Mucosa of gallbladder (tissue), 1 donor: ENCODE measurements around the gene HS3ST1. TPM values are rescaled to one million over a fixed set of nuclear protein-coding genes. Genes with fewer than 3 reads are reported as not detected.

Source experiments
- DNase-seq: peaks from one replicate; pipeline ENCODE4 v3.0.0-alpha.2; 2020; ENCODE audit warnings: low spot score
- total RNA-seq: library from RNA; stranded (reverse); gene quantifications from one replicate; pipeline ENCODE4 v1.2.1, GENCODE V29; 2021
- donor health status: DM: no; HTN: no; CAD: no.

HS3ST1 gene
- total RNA-seq: 41.1 TPM

DNA sequence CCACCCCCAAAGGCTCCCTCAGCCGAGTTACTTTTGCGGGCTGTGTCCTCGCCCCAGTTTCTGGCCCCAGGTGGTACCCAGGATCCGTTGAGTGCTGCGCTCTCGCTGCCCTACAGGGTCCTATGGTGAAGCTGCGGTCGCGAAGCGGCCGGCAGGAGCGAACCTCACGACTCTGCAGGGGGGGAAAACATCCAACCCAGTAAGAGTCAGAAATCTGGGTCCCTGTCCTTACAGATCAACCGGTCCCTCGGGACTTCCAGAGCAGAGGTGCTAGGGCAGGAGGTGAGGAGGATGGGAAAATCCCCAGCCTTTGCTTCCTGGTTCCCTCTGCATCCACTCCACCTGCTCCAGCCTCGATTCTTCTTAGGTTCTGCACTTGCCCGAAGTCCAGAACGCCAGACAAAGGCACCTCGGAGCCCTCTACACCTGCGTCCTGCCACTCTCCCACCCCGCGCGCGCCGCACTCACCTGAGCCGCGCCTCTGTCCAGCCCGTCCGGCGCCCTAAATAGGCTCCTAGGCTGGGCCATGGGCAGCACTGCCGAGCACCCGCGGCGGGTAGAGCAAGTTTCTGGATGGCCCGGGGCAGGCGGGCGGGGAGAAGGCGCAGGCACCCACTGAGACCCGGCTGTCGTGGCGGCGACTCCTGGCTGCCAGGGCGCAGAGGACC, at the start of gene HS3ST1:
TSS of gene HS3ST1 (minus strand) at position 664 of the 668 bp plus-strand sequence. CDS start 28,889 bp downstream, outside the sequence.
- DNase-seq: no peak

- DNase-seq: no peak
These were observed 47.2 kb upstream of the HS3ST1 start for GRCh38 chr4:11475871-11476270.

DNA sequence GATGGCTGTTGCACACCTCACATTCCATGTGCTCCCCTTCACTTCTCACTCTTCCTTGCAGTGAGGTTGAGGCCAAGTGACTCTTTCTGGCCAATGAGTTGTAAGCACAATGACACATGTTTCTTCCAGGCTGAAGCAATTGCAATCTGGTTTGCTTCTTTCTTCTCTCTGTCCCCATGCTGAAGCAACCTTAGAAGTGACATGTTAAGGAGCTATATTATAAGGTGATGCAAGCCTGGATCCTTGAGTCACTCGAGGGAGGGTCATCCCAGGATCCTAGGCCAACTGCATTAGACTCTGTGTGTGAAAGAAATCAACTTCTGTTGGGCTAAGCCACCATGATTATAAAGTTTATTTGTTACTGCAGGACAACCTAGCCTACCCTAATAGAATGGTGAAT, 45.5 kb upstream of the HS3ST1 start:
- DNase-seq: no peak

DNA sequence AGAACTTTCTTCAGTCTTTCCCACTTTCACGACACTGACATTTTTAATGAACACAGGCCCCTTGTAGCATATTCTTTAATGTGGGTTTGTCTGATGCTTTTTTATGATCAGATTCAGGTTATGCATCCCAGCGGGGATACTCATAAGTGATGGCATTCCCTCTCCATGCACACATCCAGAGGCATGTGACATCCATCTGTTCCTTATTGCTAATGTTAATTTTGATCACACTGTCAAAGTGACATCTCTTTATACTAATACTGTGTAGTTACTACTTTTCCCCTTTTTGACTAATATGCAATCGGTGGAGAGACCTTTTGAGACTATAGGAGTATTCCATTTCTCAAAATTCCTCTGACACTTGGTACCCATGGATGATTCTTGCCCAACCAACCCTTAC, 43.8 kb upstream of the HS3ST1 start:
- DNase-seq: no peak

DNA sequence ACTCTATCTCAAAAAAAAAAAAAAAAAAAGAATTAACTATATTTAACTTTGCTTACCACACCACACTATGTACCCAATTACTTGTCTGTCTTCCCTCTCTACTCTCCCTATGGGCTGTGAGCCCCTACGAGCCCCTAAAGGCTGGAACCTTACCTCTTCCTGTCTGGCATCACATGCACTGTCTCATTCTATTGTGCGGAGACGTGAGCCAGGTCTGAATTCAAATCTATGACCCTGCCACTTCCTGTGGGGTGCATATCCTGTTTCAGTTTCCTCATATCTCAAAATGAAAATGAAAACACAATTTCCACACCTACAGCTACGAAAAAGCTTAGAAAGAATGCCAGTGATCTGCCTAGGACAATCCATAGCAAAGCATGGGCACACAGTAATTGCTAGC, 42.9 kb upstream of the HS3ST1 start:
- DNase-seq: peak; percentile 34

DNA sequence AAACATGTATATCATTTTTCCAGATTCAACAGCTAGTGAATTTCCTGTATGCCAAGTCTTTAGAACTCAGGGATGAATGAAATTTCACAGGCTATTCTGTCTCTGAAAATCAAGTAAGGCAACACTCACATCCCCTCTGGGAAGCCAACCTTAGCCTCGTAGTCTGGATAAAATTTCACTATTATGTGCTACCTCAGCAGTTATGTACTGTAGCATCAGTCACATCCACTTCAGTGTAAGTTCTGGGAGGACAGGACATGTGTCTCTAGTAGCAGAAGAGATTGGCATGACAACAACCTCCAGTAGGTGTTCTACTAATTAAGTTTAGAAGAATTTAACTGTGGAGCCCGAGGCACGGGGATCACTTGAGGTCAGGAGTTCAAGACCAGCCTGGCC, 42.4 kb upstream of the HS3ST1 start:
- DNase-seq: no peak

DNA sequence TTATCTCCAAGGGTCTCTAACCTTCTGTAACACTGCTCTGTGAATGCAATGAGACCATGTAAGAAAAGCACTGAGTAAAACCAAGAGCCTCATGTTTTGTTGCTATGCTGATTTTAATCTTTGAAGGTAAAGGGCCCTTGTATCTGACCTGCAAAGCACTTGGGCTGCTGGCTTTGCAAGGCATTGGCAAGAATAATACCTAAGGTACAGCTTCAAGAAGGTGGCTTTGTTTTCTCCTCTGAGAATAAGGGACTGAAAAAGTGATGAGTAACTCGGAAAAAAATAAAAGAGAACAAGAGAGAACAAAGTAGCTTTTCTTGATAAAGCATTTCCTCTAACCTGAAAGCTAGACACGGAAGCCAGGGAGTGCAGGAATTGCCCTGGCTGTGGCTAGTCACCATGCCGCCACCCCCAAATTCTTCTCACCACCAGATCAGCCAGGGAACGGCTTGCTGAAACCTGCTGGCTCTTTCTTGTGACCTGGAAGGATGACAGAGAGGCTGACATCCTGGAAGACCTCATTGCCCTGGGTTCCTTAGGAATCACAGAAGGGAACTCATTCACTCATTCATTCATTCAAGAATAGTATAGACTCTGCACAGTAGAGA, 41.8 kb upstream of the HS3ST1 start:
- DNase-seq: no peak

DNA sequence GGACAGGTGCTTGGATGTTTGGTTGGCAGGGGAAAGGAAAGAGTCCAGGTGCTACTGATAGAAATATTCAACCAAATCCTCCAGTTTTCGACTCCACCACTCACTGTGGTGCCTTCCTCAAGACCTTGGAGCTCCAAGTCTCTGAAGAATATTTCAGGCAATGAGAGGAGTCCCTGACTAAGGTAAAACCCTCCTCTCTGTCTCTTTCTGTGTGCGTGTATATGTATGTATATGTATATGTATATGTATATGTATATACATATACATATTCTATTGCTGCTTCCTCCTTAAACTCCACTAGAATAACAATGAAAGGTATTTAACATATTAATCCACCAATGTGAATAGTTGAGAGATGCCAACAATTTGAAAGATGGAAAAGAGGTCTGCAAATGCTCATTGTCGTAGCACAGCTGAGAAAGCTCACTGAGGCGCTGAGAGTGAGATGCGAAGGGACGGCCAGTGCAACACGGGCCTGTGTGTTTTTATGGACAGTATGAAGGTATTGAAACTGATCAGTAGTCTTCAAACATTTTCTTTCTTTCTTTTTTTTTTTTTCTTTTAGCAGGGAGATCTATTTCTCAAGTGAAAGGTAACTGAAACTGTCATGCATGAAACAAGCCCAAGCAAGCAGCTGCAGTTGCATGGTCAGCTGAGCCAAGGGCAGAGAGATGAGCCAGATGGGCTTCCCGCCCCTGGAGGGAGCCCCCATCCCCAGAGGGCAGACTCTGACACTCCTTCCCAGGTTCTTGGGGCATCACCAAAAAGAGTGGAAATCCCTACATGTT, 41.1 kb upstream of the HS3ST1 start:
- no peak for DNase-seq

- DNase-seq: no peak
These were observed 40.2 kb upstream of the HS3ST1 start for GRCh38 chr4:11468901-11469300.

- DNase-seq: no peak
These were observed 39.2 kb upstream of the HS3ST1 start for GRCh38 chr4:11467931-11468330.

- DNase-seq: no peak
These were observed 35.0 kb upstream of the HS3ST1 start for GRCh38 chr4:11463707-11464106.

GRCh38 chr4:11456401-11456800, 27.7 kb upstream of the HS3ST1 start:
- DNase-seq: no peak

DNA sequence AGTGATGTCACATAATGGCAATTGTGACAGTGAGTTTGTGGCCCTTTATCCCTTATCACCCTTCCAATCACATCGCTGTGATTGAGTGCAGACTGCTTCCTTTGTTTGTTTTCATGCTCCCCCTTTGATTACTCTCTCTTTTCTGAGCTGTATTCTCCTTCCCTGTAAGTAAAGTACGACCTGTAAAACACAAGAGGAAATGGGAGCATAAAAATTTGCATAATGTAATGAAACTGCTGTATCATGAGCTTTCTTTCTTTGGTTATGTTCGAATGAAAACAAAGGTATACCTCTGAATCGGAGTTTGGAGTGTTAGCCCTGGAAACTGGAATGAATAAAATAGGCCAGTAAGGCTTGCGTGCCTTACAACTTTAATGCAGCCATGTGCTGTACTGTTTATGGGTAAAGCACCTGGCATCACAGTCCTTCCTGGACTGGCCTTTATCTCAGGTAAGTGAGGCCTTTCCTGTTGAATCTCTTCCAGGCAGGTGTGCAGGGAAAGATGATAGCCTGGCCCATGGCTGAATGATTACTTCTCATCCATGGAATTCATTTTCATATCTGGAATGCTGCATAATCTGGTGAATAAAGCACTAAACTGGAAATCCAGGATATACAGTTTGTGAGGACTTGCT, 26.6 kb upstream of the HS3ST1 start:
- no peak for DNase-seq

- DNase-seq: no peak
These were observed 23.0 kb upstream of the HS3ST1 start for GRCh38 chr4:11451716-11452115.

GRCh38 chr4:11446155-11446811, 17.6 kb upstream of the HS3ST1 start:
- DNase-seq: no peak

DNA sequence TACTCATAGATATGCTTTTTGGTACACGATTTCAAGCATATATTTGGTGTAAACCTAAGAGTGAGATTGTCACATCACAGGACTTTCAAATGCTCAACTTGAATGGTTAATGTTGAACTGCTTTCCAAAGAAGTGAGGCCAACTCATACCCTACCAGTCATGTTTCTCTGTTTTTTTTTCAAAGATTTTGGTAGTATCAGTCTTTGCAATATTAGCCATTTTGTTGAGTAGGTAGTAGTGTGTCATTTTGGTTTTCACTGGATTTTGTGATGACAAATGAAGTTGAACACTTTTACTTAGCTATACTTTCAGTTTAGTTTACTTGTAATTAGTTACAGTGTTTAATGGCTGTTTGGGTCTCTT, 12.5 kb upstream of the HS3ST1 start:
- no peak for DNase-seq

GRCh38 chr4:11440481-11441193, 11.9 kb upstream of the HS3ST1 start:
- DNase-seq: no peak

DNA sequence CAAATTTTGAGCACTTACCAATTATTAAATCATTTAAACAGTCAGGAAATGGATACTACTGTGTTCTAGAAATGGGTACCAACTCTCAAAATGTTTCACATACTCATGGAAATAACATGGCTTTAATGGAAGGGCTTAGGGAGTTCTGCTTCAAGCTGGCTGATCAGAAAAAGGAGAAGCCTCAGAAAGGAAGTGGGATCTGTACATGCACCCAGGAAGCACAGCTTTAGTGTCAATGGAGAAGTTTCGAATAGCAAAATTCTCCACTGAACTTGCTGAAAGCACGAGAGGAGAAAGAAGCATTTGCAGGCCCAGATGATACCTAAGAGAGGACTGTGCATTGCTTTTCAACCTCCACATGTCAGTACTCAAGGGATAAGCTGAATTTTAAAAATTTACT, 11.1 kb upstream of the HS3ST1 start:
- no peak for DNase-seq

DNA sequence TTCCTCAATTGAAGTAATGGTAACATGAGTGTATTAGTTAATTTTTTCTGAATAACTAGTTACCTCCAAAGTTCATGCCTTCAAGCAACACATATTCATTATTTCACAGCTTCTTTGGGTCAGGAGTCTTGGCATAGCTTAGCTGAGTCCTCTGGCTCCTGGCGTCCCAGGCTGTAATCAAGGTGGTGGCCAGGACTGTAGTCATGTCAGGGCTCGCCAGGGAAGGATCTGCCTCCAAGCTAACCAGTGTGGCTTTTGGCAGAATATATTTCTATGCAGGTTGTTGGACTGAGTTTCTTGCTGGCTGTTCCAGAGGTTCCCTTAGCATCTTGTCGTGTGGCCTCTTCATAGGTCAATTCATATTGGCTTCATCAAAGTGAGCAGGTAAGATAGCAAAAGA, 10.0 kb upstream of the HS3ST1 start:
- DNase-seq: no peak

GRCh38 chr4:11436673-11437072, 8.0 kb upstream of the HS3ST1 start:
- no peak for DNase-seq

DNA sequence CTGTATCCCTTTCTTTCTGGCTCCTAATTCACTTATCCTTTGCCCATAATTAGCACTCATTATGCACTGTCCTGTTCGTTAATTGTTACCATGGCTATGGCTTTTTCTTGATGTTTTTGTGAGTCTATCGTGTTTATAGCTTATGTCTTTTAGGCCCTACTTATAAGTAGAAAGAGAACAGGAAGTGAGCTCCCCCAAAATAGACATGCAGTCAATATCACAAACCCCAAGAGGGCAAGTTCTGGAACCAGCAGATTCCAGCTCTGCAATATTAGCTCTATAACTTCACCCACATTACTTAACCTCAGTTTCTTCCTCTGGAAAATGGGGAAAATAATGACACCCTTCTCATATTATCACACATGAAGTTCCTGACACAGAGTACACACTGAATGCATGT, 7.4 kb upstream of the HS3ST1 start:
- DNase-seq: no peak
